GM18520 (cell line): ENCODE measurements around the gene PIP5KL1.

Experiments
- ATAC-seq: cut with Tn5 transposase; IDR thresholded peaks from one replicate; pipeline ENCODE4 v1.9.1; 2021; ENCODE audit not compliant: unreplicated experiment

The PIP5KL1 gene

DNA sequence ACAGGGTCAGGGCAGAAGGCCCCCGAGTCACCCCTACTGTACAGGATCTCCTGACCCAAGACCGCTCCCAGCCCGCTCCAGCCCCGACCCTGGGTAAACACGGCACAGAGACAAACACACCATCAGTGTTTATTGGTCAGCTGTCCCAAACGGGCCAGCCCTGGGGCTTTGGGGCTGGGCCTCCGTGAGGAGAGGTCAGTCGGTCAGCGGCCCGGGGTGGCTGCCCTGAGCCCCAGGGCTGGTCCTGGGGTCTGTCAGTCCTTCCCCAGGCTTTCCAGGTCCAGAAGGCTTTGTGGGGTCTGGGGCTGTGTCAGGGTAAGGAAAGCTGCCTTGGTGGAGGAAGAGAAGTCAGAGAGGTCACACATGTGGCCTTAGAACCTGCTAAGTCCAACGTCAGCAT, 4.4 kb upstream of the PIP5KL1 start:
- ATAC-seq = no peak

DNA sequence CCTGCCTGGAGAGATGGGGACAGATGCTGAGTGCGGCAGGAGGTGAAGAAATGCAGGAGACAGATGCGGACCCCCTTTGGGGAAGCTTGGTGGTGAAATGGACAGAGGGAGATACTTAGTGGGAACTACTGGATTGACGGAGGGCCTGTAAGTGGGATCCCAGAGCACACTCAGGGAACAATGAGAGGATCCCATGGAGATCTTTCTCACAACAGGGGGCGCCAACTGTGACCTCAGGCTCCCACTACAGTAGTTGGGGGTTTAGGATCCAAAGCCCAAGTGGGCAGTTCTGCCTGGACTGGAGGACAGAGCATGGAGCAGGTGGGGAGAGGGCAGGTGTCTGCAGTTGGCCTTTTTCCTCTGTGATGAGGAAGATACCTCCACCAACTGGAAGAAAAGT, 3.7 kb upstream of the PIP5KL1 start:
- ATAC-seq = no peak

DNA sequence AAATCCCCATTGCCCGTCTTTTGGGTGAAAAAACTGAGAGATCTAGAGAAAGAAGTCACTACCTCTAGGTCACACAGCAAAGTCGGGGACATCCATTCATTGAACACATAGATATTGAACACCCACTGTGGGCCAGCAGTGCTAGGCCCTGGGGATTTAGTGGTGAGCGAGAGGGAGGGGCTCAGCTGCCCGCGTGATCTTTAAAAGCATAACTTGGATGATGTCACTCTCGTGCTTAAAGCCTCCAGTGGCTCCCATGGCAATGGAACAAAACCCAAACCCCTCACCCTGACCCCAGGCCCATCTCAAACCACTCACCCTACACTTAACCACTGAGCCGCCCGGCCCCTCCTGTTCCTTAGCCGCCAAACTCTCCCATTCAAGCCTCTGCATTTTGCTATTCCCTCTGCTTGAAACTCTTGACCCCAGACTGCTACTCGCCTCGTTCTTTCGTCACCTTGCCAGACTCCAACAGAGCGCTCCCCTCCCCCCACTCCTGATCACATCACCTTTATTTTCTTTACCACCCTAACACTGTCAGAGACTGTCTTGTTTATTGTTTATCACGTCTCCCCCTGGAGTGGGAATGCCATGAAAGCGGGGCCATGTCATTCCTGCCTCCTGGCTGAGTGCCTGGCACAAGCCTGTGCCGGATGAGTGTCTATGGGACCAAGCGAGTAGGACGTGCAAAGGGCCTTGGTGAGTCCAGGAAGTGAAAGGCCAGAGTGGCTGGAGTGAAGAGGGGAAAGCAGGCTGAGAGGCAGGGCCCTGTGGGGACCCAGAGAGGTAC, 710 bp upstream of the PIP5KL1 start:
- ATAC-seq = no peak

DNA sequence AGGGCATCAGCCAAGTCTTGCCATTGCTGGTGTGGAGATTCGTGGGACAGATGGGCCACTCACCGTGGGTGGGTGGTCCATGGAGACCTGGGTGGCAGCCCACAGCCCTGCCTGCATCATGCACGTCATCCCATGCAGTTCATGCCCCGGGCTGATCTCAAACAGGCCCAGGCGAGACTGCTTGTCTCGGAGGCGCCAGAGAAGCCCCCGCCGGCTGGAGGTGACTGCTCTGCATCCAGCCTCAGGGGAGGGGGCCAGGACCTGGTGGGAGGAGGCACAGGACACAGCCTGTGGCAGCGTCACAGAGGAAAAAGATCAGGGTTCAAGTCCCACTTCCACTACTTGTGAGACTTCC, 975 bp downstream of the PIP5KL1 start:
- no peak for ATAC-seq

DNA sequence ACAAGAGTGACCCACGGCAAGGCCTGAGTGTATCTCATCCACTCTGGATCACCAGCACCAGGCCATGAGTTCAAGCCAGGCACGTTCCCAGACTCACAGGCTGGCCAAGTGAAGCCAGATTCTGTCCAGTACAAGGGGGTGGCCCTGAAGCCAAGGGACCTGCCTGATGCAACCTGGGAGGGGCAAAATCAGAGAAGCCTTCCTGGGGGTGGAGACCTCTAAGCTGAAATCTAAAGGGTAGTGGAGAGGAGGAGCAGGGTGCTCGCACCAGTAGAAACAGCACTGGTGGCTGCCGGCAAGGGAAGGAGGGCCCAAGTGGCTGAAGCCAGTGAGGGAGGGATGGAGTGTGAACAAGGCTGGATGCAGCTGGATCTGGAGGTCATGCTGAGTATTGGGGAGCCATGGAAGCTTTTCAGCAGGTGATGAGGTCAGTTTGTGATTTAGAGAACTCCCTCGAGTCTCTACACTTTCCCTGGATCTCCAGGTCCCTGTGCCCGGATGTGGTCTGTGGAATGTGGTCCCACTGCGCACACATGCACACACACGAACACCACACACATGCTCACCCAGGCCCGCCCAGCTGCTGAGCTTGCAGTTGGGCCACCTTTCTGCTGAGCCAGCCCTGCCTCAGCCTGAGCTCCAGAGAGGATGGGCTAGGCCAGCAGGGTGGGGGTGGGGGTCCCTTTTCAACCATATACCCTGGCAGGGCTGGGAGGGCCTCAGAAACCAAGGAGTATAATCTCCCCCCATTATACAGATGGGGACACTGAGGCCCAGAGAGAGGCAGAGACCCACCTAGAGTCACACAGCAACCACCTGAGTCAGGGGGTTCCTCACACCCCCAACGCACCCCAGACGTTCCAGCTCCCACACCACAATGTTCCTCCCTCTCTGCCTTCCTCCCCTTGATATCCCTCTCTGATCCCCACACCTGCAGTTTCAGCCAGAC, 1.6 kb downstream of the PIP5KL1 start:
- no peak for ATAC-seq

DNA sequence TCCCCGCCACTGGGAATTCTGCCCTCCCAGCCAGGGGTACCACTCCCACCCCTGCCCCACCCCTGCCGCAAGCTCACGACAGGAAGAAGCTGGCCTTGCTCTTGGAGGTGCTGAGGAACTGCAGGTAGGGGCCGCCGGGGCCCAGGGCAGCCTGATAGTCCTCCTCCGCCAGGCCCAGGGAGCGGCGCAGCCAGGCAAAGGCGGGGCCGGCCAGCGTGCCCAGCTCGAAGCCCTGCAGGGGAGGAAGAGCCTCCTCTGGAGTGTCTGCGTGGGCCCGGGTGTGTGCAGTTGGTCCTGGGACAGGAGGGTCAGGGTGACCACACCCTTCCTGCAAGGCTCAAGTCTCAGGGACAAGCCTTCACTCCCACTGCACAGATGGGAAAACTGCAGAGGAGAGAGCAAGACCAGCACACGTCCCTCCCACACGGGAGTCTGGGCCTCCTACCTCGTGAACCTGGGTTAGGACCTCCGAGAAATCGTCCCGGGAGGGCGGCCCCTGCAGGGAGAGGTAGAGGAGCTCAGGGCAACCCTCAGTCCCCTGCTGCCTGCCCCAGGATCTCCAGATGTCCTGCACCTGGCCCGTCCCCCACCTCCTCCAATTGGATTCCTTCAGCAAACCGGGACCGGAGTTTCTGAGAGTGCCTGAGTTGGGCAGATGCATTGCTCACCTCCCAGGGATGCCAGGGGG, 2.4 kb downstream of the PIP5KL1 start:
- no peak for ATAC-seq

DNA sequence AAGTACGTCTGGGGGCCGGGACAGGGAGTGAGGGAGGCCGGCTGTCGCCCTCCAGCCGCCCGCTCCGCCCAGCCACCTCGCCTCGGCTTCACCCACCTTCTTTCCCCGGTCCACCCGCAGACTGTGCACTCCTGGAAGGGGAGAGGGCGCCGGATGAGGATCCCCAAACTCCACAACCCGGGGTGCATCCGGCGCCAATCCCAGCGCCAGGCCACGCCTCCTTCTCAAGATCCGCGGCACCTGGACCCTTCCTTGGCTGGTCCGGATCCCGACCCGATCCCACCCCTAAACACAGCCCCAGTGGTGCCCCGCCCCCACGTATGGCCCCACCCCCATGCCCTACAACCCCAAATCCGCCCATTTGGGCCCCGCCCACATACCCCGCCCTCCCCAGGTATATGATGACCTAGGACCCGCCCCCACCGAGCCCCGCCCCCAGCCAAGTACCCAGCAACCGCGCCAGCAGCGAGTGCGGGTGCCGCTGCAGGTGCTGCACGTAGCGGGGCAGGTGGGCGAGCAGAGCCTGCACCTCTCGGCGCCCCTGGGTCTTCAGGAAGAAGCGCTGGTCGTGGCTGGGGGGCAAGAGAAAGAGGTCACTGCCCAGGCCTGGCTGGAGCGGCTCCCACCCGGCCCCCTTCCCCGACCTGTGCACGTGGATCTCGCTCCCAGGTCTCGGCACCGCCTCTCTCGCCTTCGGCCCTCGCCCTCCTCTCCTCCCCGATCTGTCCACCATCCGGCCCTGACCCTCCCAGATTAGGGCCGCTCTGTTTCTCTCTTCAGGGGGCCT, 3.2 kb downstream of the PIP5KL1 start:
- no peak for ATAC-seq

DNA sequence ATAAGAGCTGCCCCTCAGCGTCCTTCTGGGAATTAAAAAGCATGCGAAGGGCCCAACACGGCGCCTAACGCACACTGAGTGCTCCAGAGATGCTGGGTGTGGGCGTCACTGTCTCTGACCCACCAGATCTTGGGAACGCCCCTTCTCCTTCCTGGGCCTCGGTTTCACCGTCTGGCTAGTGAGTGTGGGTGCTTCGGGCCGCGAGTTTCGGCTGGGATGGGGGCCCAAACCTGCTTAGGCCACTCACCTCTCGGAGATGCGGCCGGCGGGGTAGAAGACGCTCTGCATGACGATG, 3.7 kb downstream of the PIP5KL1 start:
- no peak for ATAC-seq

DNA sequence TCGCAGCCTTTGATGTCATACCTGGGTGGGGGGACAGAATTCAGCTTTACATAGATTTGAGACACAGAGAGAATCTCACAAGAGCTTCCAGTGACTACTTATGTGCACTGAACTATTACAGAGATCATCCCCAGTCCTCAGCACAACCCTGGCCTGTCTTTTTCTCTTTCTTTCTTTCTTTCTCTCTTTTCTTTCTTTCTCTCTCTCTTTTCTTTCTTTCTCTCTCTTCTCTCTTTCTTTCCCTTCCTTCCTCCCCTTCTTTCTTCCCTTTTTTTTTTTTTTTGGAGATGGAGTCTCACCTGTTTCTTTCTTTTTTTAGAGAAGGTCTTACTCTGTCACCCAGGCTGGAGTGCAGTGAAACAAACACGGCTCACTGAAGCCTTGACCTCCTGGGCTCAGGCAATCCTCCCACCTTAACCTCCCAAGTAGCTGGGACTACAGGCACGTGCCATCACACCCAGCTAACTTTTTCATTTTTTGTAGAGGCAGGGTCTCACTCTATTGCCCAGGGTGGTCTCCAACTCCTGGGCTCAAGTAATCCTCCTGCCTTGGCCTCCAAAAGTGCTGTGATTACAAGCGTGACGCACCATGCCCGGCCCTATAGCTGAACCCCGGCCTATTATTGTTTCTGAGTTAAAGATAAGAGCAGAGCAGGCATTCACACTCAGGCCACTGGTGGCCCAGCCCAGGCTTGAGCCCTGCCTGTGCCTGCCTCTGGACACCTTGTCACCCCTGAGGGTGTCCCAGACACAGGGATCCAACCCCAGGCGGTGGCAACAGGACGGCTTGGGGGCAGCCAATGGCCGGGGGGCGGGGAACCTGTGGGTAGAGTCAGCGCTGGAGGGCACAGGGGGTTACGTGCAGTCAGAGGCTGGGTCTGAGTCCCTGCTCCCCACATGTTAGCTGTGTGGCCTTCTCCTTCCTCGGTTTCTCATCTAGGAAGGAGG, 4.3 kb downstream of the PIP5KL1 start:
- ATAC-seq = no peak

DNA sequence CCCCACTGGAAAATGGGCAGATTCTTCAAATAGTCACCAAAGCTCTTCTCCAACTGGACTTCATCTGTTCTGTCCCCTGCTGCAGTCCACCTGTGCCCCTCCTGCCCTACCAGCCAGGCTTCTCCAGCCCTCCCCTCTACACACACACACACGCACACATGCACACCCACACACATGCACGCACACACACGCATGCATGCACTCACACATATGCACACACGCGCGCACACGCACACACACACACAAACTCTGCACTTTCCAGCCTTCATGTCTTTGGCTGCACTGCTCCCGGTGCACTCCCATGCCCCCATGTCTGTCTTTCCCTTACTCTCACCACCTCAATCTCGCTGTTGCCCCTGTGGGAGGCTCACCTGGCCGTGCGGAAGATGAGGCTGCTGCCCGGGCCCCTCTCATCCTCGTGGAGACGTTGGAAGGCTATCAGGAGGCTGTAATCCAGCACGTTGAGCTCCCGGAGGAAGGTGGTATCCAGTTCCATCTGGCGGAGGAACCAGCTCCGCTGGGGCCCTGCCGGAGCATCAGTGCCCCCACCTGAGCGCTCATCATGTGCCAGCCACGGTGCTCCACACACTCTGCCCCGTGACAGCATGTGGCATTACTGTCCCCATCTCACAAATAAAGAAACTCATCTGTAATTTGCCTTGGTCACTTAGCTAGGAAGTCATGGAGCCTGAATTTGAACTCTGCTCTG, 5.7 kb downstream of the PIP5KL1 start:
- no peak for ATAC-seq

DNA sequence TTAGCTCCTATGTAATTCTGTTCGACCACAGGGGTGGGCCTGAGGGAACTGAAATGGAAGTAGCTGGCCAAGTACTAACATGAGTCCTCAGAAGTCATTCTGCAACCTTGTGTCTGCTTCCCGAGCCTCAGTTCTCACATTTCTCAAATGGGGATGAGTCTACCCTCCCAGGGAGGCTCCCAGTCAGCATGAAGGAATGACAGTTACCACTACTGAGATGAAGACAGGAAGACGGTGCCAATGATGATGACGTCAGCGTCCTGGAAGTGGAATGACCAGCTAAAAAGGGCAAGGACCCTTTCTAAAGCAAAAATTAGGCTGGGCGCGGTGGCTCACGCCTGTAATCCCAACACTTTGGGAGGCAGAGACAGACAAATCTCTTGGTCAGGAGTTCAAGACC, 6.8 kb downstream of the PIP5KL1 start:
- ATAC-seq = no peak

DNA sequence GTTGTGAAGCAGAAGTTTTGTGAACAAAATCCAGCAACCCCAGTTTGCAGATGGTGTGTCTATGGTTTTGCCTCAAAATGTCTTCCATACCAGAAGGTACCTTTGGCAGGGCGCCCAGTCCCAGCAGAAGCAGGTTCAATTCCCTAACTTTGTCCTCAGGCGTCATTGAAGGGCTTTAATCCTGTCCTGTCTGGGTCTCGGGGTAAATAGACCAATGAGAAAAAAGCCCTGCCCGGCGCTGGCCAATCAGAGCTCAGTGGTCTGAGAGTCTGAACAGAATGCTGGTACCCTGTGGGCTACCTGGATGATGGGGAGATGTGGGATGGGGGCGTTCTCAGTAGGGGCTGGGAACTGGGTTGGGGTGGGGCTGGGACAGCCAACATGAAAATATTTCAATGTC, 7.5 kb downstream of the PIP5KL1 start:
- ATAC-seq = no peak

DNA sequence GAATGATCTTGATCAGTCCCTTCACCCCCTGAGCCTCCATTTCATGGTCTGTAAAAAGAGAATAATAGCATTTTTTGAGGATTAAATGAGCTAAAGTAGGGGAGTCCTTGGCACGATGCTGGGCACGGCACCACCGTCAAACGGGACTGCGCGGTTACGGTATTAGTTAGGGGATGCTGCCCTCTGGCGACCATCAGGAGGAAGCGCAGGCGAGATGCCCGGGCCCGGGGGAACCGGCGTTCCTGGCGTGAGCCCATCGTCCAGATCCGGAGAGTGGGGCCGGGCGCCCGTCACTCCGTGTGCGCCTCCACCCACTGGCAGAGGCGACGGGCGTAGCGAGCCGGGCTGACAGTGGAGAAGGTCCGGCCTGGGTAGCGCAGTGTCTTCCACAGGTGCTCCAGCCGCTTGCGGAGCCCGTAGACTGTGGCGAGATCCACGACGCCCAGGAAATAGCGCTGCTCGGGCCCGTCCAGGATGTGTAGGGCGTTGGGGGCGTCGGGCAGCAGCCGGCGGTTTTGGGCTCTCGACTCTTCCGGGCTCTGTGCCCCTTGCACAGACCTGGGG, 8.9 kb downstream of the PIP5KL1 start:
- ATAC-seq = no peak

DNA sequence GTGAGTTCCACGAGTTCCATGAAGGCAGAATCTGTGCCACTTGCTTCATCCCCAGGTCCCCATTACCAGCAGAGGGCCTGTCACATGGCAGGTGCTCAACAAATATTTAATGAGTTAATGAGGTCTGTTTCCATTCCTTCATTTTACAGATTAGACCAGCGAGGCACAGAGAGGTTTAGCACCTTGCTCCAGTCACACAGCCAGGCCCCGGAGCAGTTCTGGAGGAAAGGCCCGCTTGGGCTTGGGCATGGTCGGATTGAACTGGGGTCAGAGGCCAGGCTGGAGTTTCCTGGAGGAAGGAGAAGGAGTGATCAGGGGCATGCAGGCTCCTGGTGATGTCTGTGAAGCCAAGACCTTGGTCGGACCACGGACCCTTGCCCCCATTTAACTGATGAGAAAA, 9.8 kb downstream of the PIP5KL1 start:
- ATAC-seq = no peak

DNA sequence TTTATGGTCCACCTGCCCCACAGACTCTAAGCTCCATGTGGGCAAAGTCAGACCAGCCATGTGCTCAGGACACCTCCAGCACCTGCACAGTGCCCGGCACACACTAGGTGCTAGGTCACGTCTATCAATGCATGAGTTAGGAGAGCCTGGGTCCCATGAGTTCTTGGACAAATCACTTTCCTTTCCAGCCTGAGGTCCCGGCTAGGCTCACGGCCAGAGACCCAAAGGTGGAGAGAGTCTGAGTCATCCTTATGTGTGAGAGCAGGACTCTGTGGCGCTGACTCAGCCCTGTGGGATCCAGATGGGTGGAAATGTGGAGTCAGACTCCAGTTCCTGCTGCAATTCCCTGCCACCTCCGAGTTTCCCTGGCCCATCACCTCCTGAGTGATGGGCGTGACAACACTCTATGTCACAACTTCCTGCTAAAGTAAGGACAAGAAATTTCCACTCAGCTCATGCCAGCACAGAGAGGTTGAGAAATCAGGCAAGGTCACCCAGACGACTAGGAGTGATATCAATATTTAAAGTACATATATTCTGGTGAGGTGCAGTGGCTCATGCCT, 11.2 kb downstream of the PIP5KL1 start:
- no peak for ATAC-seq

DNA sequence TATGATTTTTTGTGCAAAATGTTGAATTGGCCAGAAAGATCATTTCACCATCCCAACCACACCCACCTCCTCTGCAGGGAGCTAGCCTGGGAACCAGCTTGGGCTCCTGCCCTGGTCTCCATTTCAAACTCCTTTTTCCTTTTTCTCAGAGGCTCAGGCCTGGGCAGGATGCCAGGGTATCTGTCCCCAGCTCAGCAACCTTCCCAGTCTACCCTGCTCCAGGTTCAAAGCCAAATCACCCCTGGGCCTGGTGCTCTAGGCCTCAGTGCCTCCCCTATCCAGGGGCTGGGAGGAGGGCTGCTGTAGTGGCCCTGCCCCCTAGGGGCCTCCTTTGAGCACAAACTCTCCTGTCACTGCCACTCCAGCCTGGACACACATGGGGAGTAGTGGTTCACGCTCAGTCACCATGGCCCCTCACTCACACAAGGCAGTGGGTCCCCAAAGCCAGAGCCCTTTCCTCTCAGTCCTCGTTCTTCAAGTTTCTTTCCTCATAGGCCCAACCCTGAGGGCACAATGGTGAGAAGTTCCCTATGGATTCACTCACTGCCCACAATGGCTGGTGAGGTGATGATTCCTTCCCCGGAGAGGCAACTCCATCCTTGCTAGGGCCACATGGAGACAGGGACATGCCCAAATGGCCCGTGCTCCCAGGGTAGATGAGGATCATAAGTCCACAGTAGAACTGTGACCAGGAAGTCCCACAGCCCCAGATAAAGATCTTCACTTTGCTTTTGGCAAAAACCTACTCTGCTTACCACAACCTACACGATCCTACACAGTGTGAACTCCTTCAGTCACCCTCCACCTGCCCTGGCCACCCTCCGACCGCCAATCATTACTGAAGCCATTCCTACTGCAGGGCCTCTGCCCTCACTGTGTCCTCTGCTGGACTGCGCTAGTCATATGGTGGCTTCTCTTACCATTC, 12.1 kb downstream of the PIP5KL1 start:
- no peak for ATAC-seq

DNA sequence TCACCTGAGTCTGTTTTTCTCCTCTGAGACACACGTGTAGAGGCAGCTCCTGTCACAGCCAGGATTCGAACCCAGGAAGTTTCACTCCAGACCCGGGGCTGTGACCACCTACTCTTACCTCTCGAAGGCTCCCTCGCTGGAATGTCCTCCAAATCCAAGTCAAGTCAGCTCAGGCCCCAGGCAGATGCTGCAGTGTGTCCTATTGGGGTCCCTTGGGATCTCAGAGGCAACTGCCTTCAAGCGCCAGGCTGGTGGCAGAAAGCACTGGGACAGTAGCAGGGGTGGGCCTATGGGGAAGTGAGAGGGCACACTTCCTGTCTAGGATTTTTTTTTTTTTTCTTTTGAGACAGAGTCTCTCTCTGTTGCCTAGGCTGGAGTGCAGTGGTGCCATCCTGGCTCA, 13.0 kb downstream of the PIP5KL1 start:
- ATAC-seq = no peak
